Astrocyte of the spinal cord (primary cell): Measurements from ENCODE around the gene MAN2B2.
"Not testable (repeated sequence)": the region's sequence is repeated elsewhere in the genome, so short reads cannot be mapped to it uniquely, and the experiment has no call there.

Experiments used
- DNase-seq: peaks from one replicate; pipeline ENCODE4 v3.0.0; 2011; ENCODE audit warnings: low read depth, low spot score
- H3K4me3 ChIP-seq: 2 replicates; pipeline ENCODE4 v1.5.1; 2011; ENCODE audit warnings: low read depth, mild to moderate bottlenecking, low read length, moderate library complexity
- in situ Hi-C: cut with HindIII; loops from 2 replicates; pipeline ENCODE4 v1.10.0; 2017; ENCODE audit warnings: low sequenced_read_pairs
- TF ChIP-seq, protein P1 (sequence below): IDR thresholded peaks from 2 replicates; pipeline ENCODE4 v1.5.1; 2012; ENCODE audit warnings: low read depth, mild to moderate bottlenecking, low read length, inconsistent platforms

The MAN2B2 gene

GRCh38 chr4:6644792-6645530, 70.0 kb downstream of the MAN2B2 start:
- TF ChIP-seq, protein P1, sequence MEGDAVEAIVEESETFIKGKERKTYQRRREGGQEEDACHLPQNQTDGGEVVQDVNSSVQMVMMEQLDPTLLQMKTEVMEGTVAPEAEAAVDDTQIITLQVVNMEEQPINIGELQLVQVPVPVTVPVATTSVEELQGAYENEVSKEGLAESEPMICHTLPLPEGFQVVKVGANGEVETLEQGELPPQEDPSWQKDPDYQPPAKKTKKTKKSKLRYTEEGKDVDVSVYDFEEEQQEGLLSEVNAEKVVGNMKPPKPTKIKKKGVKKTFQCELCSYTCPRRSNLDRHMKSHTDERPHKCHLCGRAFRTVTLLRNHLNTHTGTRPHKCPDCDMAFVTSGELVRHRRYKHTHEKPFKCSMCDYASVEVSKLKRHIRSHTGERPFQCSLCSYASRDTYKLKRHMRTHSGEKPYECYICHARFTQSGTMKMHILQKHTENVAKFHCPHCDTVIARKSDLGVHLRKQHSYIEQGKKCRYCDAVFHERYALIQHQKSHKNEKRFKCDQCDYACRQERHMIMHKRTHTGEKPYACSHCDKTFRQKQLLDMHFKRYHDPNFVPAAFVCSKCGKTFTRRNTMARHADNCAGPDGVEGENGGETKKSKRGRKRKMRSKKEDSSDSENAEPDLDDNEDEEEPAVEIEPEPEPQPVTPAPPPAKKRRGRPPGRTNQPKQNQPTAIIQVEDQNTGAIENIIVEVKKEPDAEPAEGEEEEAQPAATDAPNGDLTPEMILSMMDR, result no peak
- in situ Hi-C loops, result no loop called here
- no peak for DNase-seq
- H3K4me3 ChIP-seq, result no peak overlapping the region

- in situ Hi-C loops, result no loop called here
- TF ChIP-seq, protein P1, result no peak
- H3K4me3 ChIP-seq, result no peak overlapping the region
- no peak for DNase-seq
These were observed 72.2 kb downstream of the MAN2B2 start for GRCh38 chr4:6647169-6647568.

- no peak for DNase-seq
- no peak overlapping the region for H3K4me3 ChIP-seq
- in situ Hi-C loops, result no loop called here
- TF ChIP-seq, protein P1, result no peak
These were observed 72.7 kb downstream of the MAN2B2 start for GRCh38 chr4:6647582-6648230.

DNA sequence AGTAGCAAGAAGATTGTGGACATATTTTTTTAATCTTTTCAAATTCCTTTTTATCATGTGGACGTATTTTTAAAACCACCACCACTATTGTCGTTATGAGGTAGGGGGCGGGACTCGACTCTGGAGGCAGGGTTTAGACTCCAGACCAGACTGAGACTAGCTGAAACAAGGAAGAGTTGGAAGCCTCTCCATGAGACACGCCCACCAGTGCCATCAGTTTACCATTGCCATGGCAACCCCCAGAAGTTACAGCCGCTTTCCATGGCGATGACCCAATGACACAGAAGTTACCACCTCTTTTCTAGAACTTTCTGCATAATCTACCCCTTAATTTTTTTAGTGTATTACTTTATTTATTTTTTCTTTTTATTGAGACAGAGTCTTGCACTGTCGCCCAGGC, 74.2 kb downstream of the MAN2B2 start:
- in situ Hi-C loops, result no loop called here
- TF ChIP-seq, protein P1, result no peak
- no peak overlapping the region for H3K4me3 ChIP-seq
- no peak for DNase-seq

DNA sequence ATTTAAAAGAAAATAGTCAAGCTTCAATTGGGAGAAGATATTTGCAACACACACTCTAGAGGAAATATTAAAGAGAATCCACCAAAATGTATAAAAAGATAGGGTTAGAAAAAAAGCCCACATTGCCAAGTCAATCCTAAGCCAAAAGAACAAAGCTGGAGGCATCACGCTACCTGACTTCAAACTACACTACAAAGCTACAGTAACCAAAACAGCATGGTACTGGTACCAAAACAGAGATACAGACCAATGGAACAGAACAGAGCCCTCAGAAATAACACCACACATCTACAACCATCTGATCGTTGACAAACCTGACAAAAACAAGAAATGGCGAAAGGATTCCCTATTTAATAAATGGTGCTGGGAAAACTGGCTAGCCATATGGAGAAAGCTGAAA, 79.2 kb downstream of the MAN2B2 start:
- DNase-seq, H3K4me3 ChIP-seq, in situ Hi-C loops: not testable (repeated sequence)

GRCh38 chr4:6655291-6655690, 80.3 kb downstream of the MAN2B2 start:
- in situ Hi-C loops, H3K4me3 ChIP-seq, DNase-seq: not testable (repeated sequence)

DNA sequence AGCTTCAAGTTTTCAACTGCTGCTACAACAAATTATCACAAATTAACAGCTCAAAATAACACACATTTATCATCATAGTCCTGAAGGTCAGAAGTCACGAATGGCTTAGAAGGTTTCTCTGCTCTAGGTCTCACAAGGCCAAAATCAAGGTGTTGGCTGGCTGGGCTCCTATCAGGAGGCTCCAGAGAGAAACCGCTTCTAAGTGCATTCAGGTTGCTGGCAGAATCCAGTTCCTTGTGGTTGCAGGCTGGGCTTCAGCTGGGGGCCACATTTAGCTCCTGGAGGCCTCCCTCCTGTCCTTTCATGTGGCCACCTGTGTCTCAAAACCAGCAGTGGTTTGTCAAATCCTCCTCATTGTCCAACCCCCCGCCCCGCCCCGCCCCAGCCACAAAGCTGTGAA, 80.9 kb downstream of the MAN2B2 start:
- DNase-seq, result no peak
- TF ChIP-seq, protein P1, result no peak
- in situ Hi-C loops, result no loop called here
- H3K4me3 ChIP-seq, result no peak overlapping the region
